GM18517 (cell line): ENCODE data around the gene CDC37L1.
"Not testable (repeated sequence)": the region's sequence is repeated elsewhere in the genome, so short reads cannot be mapped to it uniquely, and the experiment has no call there.

Experiments
- ATAC-seq: cut with Tn5 transposase; IDR thresholded peaks from one replicate; pipeline ENCODE4 v1.9.1; 2021; ENCODE audit warnings: mild to moderate bottlenecking, moderate library complexity; ENCODE audit not compliant: unreplicated experiment

Gene CDC37L1

GRCh38 chr9:4748612-4749011 lies 69.2 kb downstream of the CDC37L1 start:
- ATAC-seq: no peak

DNA sequence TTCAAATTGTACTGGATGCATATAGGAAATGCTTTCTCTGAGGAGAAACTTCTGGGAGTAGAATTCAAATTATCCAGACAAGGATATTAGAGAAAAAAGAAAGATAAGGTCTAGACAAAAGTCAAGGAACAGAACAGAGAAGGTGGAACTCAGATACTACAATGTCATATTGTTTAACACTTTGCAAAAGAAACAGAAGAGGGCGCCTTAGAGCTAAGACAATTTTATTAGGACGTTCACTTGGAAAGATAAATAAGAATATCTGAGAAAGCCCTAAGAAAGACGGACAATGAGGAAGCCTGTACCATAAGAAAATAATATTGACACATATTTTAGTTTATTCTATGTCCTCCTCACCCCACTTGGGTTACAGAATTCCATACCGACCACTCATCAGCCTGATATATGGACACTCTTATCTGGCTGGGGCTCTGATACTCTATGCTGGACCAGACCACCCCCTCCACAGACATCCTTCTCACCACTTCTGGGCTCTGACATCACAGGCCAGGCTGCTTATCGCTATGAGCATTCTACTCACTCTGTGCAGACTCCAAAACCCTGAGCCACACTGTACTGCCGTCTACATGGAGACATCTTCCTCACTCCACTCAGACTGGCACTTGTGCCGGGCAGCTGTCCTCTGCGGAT lies 70.8 kb downstream of the CDC37L1 start:
- no peak for ATAC-seq

GRCh38 chr9:4754530-4754929 lies 75.2 kb downstream of the CDC37L1 start:
- not testable (repeated sequence) for ATAC-seq

DNA sequence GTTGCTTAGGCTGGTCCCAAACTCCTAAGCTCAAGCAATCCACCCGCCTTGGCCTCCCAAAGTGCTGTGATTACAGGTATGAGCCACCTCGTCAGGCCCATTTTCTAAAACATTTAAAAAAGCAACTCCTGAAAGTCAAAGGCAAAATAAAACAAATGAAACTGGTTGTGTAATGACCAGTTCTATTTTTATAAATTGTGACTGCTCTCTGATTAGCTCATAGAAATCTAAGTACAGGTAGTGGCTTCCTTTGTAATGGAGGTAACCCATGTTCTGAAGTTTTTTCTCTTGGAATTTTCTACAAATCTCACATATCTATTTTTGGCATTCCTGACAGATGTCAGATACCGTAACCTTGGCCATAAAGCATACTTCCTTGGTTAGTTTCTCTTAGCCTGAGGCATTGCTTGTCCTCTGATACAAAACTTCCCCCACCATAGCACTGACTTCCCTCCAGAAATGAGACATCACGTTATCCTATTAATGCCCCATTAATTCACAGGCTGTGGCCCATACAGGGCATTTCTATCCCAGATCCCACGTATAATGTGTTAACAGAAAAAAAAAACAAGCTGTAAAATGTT lies 75.7 kb downstream of the CDC37L1 start:
- ATAC-seq: peak; percentile 41

DNA sequence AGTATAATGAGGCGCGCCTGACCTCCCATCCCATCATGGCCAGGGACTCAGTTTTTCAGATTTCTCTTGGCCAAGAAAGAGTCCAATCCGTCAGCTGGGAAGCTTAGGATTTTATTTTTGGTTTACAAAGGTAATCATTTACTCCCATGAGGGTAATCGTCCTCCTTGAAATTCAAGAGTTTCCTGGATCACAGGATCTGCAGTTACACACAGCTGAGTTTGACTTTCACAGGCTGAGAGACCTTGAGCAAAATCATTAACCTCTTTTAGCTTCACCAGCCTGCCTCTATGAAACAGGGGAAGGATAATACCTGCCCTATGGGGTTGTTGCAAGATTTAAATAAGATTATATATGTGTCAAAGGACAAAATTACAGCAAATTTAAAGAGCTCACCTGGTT lies 77.1 kb downstream of the CDC37L1 start:
- no peak for ATAC-seq
